NCI-H2196 treated with DMSO at 0.1 percent for 48 hours (cell line): ENCODE measurements around the gene TWIST2.

ENCODE experiments used
- DNase-seq: peaks from one replicate; lab custom pipeline; 2025; ENCODE audit not compliant: unreplicated experiment; lab: John Stamatoyannopoulos, UW

The TWIST2 gene

DNA sequence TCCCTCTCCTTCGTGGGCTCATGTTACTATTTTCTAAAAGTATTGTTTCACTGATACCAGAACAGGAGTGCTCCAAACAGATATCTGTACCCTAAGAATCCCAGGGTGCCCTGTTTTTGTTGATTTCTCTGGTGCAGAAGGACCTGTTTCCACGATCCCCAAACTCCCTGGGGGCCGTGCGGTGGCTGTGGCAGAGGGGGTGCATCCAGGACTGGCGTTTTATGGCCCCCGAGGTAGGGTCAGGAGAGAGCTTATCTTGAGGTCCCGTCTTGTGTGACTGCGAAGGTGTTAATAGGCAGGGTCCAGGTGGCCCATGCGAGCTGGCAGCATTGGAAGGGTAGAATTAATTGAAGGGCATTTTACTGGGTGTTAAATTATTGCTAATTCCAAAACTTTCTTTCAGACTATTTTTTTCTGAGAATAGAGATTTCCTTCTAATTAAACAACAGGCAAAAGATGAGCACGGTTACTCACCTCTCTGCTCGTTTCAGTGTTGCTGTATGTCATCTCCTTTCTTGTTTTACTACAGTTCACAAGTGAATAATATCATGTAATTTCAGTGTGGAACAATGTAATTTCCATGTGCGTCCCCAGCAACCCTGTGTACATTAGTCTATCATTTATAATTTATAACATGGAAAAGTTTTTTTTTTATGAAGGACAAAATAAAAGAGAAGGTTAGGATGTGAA, 8.2 kb downstream of the TWIST2 start:
- DNase-seq, result no peak

DNA sequence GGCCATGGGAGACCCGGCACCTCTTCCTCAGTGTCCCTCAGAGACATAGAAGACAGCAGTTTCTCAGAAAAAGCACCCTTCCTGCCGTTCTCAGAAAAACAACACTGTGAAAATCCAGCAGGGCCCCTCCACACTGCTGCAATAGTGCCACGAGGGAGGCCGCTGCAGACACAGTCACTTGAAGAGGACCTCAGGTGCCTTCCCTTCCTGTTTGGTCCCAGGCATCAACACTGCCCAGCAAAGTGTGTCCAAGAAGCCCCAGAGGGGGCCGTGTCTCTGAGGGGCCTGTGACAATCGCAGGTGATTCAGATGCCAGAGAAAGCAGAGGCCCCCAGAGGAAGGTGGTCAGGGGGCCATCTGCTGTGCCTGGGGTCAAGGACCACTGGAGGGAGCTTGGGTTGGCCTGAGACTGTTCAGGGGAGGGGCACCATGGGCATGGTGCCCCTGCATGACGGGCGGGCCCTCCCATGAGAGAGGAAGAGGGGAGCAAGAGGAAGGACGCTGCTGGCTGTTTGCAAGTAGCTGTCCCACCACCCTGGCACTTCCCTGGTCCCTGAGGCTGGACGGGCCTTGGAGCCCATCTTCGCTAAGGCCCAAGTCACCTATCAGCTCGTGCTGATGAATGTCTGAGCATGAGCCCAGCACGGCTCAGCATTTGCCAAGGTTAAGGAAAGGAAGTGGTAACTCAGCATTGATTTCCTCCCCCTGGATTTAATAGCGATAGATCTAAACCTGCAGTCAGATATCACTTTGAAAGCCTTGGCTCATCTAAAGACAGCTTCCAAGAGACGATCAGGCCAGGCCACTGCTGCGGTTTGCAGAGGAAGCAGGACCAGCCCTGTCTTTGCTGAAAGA, 9.1 kb downstream of the TWIST2 start:
- no peak for DNase-seq

- no peak for DNase-seq
These were observed 10.1 kb downstream of the TWIST2 start for GRCh38 chr2:238857959-238858358.

DNA sequence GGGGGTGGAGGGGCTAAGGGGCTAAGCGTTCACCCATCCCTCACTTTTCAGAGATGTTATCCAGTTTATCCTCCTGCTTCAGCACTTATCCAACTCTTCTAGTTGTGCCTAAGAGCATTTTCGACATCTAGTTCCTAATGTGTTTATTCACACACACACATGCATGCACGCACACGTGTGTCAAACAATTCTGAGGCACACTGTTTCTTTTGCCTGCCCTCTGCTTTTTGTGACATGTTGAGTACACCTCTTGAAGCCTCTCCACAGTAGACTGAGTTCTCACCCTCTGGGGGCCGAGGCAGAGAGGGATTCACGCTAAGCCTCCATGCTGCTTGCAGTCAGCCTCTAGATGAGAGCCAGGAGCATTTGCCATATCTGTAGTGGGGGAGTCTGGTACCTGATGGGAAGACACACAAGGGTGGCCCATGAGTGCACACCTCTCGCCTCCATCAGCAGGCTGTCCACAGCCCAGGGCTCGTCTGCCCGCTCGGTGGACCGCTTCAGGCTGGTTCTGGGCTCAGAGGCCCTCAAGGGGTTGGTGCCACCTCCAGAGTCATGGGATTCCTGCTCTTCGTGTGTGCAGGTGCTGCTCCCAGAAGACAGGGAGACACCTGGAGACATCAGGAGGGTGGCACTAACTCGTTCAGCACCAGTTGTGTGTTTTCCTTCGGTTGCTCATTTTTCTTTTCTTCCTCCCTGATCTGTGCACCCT, 11.9 kb downstream of the TWIST2 start:
- DNase-seq, result no peak

DNA sequence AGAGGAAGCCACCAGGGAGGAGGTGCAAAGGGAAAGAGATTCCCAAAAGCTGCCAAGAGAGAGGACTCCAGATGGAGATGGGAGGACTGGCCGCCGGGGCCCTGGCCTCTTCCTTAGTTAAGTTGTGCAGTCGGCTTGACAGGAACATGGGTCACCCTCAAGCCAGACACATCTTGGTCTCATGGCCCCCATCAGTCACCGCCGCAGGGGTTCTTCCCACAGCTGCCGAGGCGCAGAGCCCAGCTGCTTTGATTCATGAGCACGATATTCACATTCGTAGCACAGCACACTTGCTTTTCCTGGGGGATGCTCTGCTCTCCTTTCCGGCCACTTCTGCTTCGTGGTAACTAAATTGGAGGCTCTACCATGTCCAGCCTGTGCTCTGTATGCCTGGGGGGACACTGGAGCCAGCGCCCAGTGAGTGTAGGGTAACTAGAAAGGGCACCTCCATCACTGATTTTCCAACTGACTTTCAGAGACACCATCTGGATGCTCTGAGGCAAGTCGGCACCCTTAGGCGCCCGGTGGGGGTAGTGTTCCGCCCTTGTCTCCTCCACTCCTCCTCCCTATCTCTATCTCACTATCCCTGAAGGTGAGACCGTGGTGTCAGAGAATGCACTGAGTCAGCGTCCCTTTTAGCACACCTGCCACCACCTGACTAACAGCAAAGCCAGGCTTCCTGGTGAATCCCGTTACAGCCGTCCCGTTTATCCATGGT, 13.3 kb downstream of the TWIST2 start:
- no peak for DNase-seq

DNA sequence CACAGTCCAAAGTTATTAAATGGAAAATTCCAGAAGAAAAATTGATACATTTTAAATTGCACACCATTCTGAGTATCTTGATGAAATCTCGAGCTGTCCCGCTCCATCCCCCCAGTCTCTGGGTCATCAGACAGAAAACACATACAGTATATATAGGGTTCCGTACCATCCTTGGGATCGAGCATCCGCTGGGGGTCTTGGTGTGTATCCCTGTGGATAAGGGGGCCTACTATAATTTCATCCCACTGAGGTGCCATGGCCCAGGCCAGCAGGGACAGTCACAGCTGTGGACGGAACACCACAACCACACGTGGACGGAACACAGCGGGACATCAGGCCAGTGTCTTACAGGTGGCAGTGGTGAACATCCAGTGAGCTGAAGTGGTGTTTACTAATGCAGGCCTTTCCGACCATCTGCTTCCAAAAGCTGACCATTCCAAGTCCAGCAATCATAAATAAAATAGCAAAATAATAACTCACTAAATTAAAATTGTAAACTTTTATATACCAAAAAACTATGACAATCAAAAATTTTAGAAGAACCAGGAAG, 14.0 kb downstream of the TWIST2 start:
- no peak for DNase-seq

- no peak for DNase-seq
These were observed 14.8 kb downstream of the TWIST2 start for GRCh38 chr2:238862701-238863100.

- no peak for DNase-seq
These were observed 15.3 kb downstream of the TWIST2 start for GRCh38 chr2:238863231-238863630.

DNA sequence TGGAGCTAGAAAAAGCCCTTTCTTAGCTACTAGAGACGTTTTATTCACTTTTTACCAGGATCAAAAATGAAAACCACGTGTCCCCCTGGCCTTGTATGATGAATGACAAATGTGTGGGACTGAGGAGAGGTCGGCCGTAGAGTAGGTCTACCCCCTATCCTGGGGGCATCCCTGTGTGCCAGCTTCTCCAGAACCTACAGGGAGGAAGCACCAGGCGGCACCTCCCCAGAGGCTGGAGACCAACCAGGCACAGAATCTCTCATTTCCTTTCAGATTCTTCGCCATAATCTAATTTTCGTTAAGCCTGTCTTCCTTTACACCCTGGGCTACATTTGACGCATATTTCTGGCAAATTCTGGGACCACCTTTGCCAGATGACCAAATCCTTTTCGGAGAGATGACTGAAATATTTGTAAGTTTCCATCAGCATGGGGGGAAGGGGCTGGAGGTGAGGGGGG, 15.9 kb downstream of the TWIST2 start:
- DNase-seq, result no peak

GRCh38 chr2:238864207-238865014, 16.5 kb downstream of the TWIST2 start:
- DNase-seq, result peak; percentile 56

DNA sequence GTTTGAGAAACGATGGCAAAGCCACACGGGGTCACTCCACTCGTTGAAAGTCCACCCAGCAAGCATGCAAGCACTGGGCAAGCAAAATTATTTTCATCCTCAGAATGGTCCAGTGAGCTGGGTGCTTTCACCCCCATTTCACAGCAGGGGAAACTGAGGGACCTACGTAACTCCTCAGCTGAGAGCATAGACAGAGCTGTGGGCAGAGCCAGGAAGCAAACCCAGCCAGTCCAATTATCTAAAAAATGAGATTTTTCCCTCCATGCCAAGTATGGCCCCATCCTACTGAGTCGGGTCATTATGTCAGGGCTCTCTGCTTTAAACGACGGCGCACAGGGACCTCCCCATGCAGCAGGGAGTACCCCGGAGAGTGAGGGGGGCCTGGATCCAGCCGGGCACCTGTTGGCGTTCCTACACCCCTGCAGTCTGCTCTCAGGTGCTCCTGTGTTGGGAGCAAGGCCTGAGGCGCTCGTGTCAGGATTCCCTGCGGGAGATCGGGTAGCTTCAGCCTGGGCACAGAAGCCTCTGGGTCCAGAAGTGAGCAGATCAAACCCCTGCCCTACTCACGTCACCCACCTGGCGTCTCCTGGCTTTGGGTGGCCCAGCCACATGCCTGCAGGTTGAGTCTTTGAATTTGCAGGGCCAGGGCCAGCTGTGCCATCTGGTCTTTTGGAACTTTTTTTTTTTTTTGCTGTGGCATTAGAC, 17.3 kb downstream of the TWIST2 start:
- DNase-seq, result no peak

DNA sequence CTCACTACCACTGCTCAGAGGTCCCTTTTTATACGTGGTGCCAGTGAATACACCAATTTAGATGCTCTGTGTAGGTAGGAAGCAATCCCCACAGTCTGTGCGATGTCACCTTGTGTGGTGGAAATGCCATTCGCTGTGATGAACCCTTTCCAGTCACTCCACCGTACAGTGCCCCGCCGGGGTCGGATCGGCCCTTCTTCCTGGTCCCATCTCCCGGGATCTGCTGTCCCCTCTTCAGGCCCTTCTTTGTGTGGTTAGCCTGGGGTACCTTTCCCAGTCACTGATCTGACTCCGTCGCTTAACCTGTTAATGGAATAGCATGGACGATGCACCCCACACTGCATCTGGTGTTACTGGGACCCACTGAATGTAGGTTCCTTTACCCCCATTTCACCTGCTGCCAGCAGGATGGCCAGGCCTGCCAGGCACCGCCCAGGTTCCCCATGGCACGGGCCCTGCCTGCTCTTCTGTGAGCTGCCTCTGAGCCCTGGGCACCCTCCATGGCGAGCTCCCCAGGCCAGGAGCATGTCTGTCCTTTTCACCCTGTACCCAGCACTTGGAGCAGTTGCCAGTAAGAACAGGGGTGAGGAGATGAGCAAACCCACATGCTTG, 18.0 kb downstream of the TWIST2 start:
- no peak for DNase-seq

- no peak for DNase-seq
These were observed 18.9 kb downstream of the TWIST2 start for GRCh38 chr2:238866656-238867277.

DNA sequence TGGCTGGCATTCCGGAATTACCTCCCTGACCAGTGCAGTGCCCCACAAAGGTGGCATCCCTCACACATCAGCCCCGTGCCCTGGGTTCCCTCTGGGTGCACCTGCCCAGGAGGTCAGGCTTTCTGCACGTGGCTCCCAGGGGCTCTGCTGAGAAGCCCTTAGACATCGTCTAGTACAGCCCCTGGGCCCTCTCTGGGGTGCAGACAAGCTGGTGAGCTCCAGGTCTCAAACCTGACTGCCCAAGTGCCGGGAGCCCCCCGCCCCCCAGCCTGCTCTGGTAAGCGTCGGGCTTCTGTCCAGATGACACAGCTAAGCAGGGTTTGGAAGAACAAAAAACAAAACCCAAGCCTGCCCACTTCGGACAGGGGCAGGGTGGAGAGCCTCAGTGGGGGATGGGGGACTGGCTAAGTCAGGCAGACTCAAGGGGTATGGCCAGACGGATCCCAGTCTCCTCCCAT, 20.2 kb downstream of the TWIST2 start:
- no peak for DNase-seq

DNA sequence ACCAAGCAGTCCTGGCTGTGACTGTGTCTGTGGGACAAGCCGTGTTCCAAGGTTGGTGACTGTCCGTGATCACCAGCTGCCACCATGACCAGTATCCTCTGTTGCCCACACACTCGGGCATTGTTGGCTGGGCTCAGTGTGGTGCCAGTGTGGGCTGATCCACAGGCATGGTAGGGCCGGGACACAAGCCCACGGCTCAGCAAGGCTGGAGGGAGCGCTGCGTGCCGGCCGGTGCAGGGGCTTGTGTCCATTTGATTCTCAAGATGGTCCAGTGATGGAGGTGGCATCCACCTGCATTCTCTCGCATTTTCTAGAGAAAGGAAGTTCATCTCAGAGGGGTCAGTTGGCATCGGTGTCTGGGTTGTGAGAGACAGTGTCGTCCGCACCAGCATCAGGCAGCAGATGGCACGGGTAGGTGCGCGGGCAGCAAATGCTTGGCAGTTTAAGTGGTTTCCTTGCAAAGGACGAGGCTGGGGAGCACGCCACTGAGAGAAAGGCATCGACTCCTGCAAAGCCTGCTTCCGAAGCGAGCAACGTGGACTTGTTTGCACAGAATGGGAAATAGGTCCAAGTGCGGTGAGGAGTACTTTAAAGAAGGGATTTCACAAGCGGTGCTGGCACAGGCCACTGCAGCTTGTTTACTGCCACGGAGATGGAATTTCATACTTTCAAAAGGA, 20.9 kb downstream of the TWIST2 start:
- DNase-seq, result no peak

- DNase-seq, result no peak
These were observed 21.6 kb downstream of the TWIST2 start for GRCh38 chr2:238869293-238870124.

- no peak for DNase-seq
These were observed 22.4 kb downstream of the TWIST2 start for GRCh38 chr2:238870261-238870660.
